AG09309 (cell line): ENCODE measurements around the gene DAAM1.

ENCODE experiments used
- DNase-seq: peaks from one replicate; pipeline ENCODE4 v3.0.0-alpha.2; 2010; ENCODE audit warnings: low read depth
- H3K4me3 ChIP-seq: 2 replicates; pipeline ENCODE4 v1.5.1; 2011; ENCODE audit warnings: mild to moderate bottlenecking, low read depth, low read length, moderate library complexity; ENCODE audit not compliant: control insufficient read depth
- TF ChIP-seq, protein P1 (sequence below): IDR thresholded peaks from 2 replicates; pipeline ENCODE4 v1.5.1; 2011; ENCODE audit warnings: mild to moderate bottlenecking, low read depth, low read length, inconsistent platforms; ENCODE audit not compliant: insufficient read depth, control insufficient read depth; ENCODE audit errors: missing control alignments

Gene DAAM1

DNA sequence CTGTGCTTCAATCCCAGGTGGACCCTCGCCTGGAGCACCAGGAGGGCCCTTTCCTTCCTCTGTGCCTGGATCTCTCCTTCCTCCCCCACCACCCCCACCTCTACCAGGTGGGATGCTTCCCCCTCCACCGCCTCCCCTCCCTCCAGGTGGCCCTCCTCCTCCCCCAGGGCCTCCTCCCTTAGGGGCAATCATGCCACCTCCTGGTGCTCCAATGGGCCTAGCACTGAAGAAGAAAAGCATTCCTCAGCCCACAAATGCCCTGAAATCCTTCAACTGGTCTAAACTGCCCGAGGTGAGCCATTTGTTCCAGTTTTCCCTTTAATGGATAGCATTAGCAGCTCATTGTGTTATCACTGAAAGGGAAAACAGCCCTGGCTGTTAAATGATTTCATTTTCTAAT lies 142.8 kb downstream of the DAAM1 start:
- no peak overlapping the region for H3K4me3 ChIP-seq
- no peak for DNase-seq
- TF ChIP-seq, protein P1, sequence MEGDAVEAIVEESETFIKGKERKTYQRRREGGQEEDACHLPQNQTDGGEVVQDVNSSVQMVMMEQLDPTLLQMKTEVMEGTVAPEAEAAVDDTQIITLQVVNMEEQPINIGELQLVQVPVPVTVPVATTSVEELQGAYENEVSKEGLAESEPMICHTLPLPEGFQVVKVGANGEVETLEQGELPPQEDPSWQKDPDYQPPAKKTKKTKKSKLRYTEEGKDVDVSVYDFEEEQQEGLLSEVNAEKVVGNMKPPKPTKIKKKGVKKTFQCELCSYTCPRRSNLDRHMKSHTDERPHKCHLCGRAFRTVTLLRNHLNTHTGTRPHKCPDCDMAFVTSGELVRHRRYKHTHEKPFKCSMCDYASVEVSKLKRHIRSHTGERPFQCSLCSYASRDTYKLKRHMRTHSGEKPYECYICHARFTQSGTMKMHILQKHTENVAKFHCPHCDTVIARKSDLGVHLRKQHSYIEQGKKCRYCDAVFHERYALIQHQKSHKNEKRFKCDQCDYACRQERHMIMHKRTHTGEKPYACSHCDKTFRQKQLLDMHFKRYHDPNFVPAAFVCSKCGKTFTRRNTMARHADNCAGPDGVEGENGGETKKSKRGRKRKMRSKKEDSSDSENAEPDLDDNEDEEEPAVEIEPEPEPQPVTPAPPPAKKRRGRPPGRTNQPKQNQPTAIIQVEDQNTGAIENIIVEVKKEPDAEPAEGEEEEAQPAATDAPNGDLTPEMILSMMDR = no peak

DNA sequence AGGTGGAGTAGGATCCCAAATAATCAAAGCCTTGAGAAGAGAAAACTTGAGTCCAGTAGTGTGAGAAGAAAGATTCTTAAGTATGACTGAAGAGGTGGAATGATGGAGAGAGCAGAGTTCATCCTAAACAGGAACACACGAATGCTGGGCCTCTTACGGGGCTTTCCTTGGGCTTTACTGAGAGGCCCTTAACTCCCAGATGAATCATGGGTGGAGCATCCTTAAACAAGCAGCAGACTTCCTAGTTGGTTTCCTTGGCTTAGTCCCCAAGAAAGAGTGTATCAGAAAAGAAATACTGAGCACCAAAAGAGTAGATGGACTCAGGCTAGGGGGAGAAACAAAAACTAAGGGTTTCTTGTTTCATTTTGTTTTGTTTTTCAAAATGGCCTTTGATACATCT lies 144.3 kb downstream of the DAAM1 start:
- DNase-seq = peak; percentile 70
- H3K4me3 ChIP-seq = no peak overlapping the region
- TF ChIP-seq, protein P1 = no peak

DNA sequence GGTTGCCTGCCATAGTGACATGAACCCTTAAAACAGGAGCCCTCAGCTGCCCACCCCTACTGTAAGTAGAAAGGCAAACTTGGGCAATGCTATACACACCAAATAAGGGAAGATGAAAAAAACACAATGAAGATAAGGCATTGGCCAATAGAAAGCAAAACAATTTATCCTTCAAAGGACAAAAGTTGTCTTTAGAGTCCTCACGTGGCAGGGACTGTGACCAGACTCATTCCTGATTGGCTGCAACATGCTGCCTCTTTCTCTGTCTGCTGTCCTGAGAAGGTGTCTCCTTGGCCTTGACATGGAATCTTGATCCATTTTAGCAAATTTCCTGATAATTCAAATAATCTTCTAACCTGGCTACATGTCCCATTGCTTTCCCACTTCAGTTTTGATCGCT lies 144.8 kb downstream of the DAAM1 start:
- DNase-seq = no peak
- TF ChIP-seq, protein P1 = no peak
- no peak overlapping the region for H3K4me3 ChIP-seq

DNA sequence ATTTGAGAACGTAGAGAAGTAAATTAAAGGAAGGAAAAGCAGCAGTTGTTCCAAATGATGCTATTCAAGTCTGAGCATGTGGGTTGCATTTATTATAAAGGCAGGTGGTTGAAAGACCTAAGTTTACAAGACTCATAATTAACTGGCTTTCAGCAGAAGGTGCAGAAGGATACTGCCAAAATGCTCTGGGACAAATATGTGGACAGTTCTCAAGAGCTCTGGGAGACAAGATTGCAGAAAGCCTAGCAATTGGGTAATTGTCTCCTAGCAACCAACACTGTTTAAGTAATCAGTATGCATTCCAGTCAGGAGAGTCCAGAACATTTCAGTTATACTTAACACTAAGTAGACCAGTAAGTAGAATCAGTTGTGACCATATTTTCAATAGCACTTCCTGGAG lies 145.2 kb downstream of the DAAM1 start:
- DNase-seq = peak; percentile 95
- no peak overlapping the region for H3K4me3 ChIP-seq

DNA sequence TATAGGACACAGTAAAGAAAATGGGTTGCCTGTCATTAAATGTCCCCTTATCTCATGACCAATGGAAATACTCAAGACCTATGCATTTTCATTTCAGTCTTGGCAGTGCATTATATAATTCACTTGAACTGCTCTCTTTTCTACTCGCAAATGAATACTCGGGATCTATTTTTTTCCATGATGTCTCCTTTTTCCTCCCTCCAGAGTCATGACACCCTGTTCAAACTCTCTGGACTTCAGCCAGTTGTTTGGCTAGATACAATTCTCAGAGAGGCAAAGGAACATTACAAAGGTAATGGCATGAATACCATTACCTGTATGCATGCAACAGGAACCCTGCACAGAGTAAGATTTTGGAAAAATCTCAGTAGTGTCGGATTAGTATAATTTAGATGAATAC lies 145.8 kb downstream of the DAAM1 start:
- DNase-seq = no peak
- TF ChIP-seq, protein P1 = no peak
- H3K4me3 ChIP-seq = no peak overlapping the region

More for the DNA sequence above, 145.2 kb downstream of the DAAM1 start:
- TF ChIP-seq, protein P1 = no peak

DNA sequence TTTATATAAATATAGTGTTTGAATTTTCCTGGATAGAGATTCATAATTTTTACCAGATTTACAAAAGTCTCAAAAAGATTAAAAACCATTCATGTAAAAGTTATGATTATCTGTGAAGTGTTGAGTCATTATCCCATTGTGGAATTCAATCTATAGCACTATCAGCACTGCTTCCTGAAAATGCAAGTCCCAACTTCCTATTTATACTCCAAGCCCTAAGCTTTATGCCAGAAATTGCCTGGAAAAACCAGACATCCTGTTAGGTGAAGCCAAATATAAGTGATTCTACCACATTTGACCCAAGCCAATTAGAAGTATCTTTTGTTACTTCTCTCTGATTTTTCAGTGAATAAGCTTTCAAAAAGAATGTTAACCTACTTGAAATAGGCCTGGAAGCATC lies 147.6 kb downstream of the DAAM1 start:
- no peak overlapping the region for H3K4me3 ChIP-seq
- no peak for DNase-seq
- TF ChIP-seq, protein P1 = no peak

DNA sequence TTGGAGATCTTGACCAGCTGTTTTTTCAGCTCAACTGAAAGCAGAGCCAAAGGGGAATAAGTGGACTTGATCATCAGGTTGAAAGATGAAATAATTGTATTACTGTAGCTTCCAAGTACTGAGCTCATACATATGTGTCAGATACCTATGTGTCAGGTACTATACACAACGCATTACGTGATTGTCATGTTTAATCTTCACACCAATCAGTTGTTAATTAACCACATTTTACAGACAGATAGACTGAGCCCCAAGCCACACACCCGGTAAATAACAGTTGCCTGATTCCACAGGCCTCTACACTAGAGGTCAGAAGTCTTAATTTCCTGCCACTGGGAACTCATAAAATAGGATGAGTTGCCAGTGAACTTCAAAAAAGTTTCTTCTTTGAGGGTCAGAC lies 148.2 kb downstream of the DAAM1 start:
- DNase-seq = no peak
- TF ChIP-seq, protein P1 = no peak

More for the DNA sequence above, 148.2 kb downstream of the DAAM1 start:
- H3K4me3 ChIP-seq = no peak overlapping the region
